HG02763 (cell line): ENCODE data around the gene CCDC97.

Experiments used
- ATAC-seq: cut with Tn5 transposase; IDR thresholded peaks from one replicate; pipeline ENCODE4 v1.9.1; 2021; ENCODE audit warnings: mild to moderate bottlenecking, moderate library complexity; ENCODE audit not compliant: unreplicated experiment

CCDC97 gene

GRCh38 chr19:41297628-41298347, 12.2 kb upstream of the CCDC97 start:
- ATAC-seq, result peak; percentile 71

GRCh38 chr19:41298348-41298964, 11.5 kb upstream of the CCDC97 start:
- ATAC-seq, result peak; percentile 22

GRCh38 chr19:41299046-41299754, 10.8 kb upstream of the CCDC97 start:
- no peak for ATAC-seq

- no peak for ATAC-seq
These were observed 10.2 kb upstream of the CCDC97 start for GRCh38 chr19:41299755-41300089.

GRCh38 chr19:41300555-41300954, 9.4 kb upstream of the CCDC97 start:
- ATAC-seq, result no peak

GRCh38 chr19:41302624-41303351, 7.2 kb upstream of the CCDC97 start:
- no peak for ATAC-seq

GRCh38 chr19:41303954-41304353, 6.0 kb upstream of the CCDC97 start:
- ATAC-seq, result no peak

- ATAC-seq, result no peak
These were observed 5.1 kb upstream of the CCDC97 start for GRCh38 chr19:41304706-41305483.

GRCh38 chr19:41305927-41306793, 3.8 kb upstream of the CCDC97 start:
- ATAC-seq, result no peak

GRCh38 chr19:41307090-41307875, 2.7 kb upstream of the CCDC97 start:
- no peak for ATAC-seq

GRCh38 chr19:41307954-41308449, 2.0 kb upstream of the CCDC97 start:
- no peak for ATAC-seq

- ATAC-seq, result peak; percentile 31
These were observed 1.4 kb upstream of the CCDC97 start for GRCh38 chr19:41308450-41309179.

- ATAC-seq, result no peak
These were observed 566 bp upstream of the CCDC97 start for GRCh38 chr19:41309180-41310032.

GRCh38 chr19:41311072-41311471, 1.1 kb downstream of the CCDC97 start:
- no peak for ATAC-seq

- ATAC-seq, result no peak
These were observed 1.6 kb downstream of the CCDC97 start for GRCh38 chr19:41311613-41312012.

GRCh38 chr19:41316306-41316920, 6.4 kb downstream of the CCDC97 start:
- no peak for ATAC-seq
